Fibroblast of mammary gland (primary cell): ENCODE results near the gene TTC23.

ENCODE experiments used
- DNase-seq: peaks from one replicate; pipeline ENCODE4 v3.0.0-alpha.2; 2010; ENCODE audit warnings: low read depth
- H3K4me3 ChIP-seq: 2 replicates; pipeline ENCODE4 v1.5.1; 2011; ENCODE audit warnings: low read depth, mild to moderate bottlenecking, low read length, moderate library complexity; ENCODE audit not compliant: control insufficient read depth
- TF ChIP-seq, protein P1 (sequence below): conservative IDR thresholded peaks from 2 replicates; pipeline ENCODE4 v1.5.1; 2011; ENCODE audit warnings: low read depth, low read length, inconsistent platforms; ENCODE audit not compliant: control insufficient read depth, insufficient read depth

Gene TTC23

GRCh38 chr15:99092554-99093172 is 156.7 kb downstream of the TTC23 start:
- no peak overlapping the region for H3K4me3 ChIP-seq
- TF ChIP-seq, protein P1, sequence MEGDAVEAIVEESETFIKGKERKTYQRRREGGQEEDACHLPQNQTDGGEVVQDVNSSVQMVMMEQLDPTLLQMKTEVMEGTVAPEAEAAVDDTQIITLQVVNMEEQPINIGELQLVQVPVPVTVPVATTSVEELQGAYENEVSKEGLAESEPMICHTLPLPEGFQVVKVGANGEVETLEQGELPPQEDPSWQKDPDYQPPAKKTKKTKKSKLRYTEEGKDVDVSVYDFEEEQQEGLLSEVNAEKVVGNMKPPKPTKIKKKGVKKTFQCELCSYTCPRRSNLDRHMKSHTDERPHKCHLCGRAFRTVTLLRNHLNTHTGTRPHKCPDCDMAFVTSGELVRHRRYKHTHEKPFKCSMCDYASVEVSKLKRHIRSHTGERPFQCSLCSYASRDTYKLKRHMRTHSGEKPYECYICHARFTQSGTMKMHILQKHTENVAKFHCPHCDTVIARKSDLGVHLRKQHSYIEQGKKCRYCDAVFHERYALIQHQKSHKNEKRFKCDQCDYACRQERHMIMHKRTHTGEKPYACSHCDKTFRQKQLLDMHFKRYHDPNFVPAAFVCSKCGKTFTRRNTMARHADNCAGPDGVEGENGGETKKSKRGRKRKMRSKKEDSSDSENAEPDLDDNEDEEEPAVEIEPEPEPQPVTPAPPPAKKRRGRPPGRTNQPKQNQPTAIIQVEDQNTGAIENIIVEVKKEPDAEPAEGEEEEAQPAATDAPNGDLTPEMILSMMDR, result no peak
- DNase-seq, result no peak

DNA sequence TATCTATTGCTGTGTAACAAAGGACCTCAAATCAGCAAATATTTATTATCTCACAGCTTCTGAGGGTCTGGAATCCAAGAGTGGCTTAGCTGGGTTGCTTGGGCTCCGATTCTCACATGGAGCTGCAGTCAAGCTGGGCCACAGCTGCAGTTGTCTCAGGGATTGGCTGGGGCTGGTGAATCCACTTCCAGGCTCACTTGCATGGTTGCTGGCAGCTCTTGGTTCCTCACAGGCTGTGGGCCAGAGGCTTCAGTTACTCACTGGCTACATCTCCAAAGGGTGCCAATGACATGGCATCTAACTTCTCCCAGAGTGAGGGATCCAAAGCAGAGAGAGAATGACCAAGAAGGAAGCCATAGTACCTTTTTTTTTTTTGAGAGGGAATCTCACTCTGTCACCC is 158.4 kb downstream of the TTC23 start:
- TF ChIP-seq, protein P1, result no peak
- DNase-seq, result no peak
- H3K4me3 ChIP-seq, result no peak overlapping the region

GRCh38 chr15:99090011-99090699 is 159.2 kb downstream of the TTC23 start:
- TF ChIP-seq, protein P1, result no peak
- no peak for DNase-seq
- H3K4me3 ChIP-seq, result no peak overlapping the region

DNA sequence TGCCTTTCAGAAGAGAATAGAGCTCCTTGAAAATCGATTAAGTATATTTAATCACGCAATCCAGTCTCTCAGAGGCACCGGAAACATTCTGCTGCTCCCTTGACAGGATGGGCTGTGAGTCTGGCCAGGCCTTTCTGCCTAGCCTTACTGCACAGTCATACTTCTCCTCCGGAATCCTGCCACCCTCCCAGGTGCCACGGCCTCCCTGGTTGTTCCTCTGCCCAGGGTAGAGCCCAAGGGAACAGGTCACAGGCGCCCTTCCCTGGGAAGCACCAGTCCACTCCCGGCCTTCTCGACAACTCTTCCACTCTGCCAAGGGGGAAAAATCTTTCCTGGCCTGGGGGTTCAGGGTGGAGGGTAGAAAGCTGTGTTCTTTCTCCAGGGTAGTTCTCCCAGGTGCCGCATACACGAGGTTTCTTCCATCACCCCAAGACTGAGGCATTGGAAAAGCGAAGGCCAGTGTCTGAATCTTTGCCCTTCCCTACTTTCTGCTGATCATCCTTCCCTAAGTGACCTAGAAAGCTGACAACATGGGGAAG is 161.9 kb downstream of the TTC23 start:
- DNase-seq, result no peak
- H3K4me3 ChIP-seq, result no peak overlapping the region
- TF ChIP-seq, protein P1, result no peak

GRCh38 chr15:99086327-99086667 is 163.1 kb downstream of the TTC23 start:
- DNase-seq, result no peak
- TF ChIP-seq, protein P1, result no peak
- H3K4me3 ChIP-seq, result no peak overlapping the region
